SK-N-SH (cell line): ENCODE data around the gene MTUS2. TPM values are rescaled to one million over a fixed set of nuclear protein-coding genes. Genes with fewer than 3 reads are reported as not detected.

Experiments used
- CTCF ChIA-PET: fragments of 300-600, 350-600 bp; formaldehyde crosslinking; extraction: SDS; loops from one replicate; lab custom pipeline; 2021; lab: Yijun Ruan, JAX
- POLR2A ChIA-PET: fragments of 350-600 bp; sonication (Branson Sonifier 250); formaldehyde crosslinking; extraction: SDS; loops from one replicate; lab custom pipeline; 2020; ENCODE audit warnings: antibody characterized with exemption, inconsistent platforms; lab: Yijun Ruan, JAX
- DNase-seq: peaks from one replicate; pipeline ENCODE4 v3.0.0; 2012
- H2AFZ ChIP-seq: fragments of 200-600 bp; sonication (generic); 2 replicates; pipeline ENCODE4 v1.8.1; 2016; ENCODE audit warnings: antibody characterized with exemption, mild to moderate bottlenecking, low read depth
- H3F3A ChIP-seq: fragments of 200-600 bp; sonication (generic); replicated peaks from 2 replicates; pipeline ENCODE3; 2016; ENCODE audit warnings: antibody characterized with exemption, mild to moderate bottlenecking; ENCODE audit not compliant: insufficient read depth
- H3K27ac ChIP-seq, 2 experiments: fragments of 200-500 bp in 1 of 2; fragments of 200-600 bp in 1 of 2; sonication (Bioruptor generic) in 1 of 2; sonication (generic), shearing (Covaris generic) in 1 of 2; 2 replicates each; pipeline versions ENCODE4 v1.5.1 to v1.6.1; 2014 to 2016; ENCODE audit warnings: low read depth in 2 of 2, inconsistent platforms in 1 of 2, low read length in 1 of 2, mild to moderate bottlenecking in 1 of 2, mixed read lengths in 1 of 2
- H3K27me3 ChIP-seq: fragments of 200-600 bp; sonication (generic), shearing (Covaris generic); 2 replicates; pipeline ENCODE4 v1.6.1; 2016; ENCODE audit warnings: mixed run types; ENCODE audit not compliant: insufficient read depth
- H3K36me3 ChIP-seq, 2 experiments: fragments of 200-500 bp in 1 of 2; fragments of 200-600 bp in 1 of 2; sonication (Bioruptor generic) in 1 of 2; sonication (generic) in 1 of 2; replicated peaks in 1 of 2; 2 replicates each; pipeline versions ENCODE3 to v1.5.1; 2014 to 2016; ENCODE audit warnings: low read length in 1 of 2, mild to moderate bottlenecking in 1 of 2; ENCODE audit not compliant: insufficient read depth in 2 of 2, control insufficient read depth in 1 of 2
- H3K4me1 ChIP-seq, 2 experiments: fragments of 200-500 bp in 1 of 2; fragments of 200-600 bp in 1 of 2; sonication (Bioruptor generic) in 1 of 2; sonication (generic), shearing (Covaris generic) in 1 of 2; 2 replicates each; pipeline versions ENCODE4 v1.5.1 to v1.6.1; 2014 to 2016; ENCODE audit warnings: low read depth in 1 of 2, low read length in 1 of 2, mixed run types in 1 of 2; ENCODE audit not compliant: insufficient read depth in 2 of 2, control insufficient read depth in 1 of 2
- H3K4me2 ChIP-seq: fragments of 200-600 bp; sonication (generic), shearing (Covaris generic); 2 replicates; pipeline ENCODE4 v1.6.1; 2017; ENCODE audit warnings: mixed run types
- H3K4me3 ChIP-seq, 2 experiments: fragments of 200-500 bp in 1 of 2; fragments of 200-600 bp in 1 of 2; sonication (Bioruptor generic) in 1 of 2; sonication (generic), shearing (Covaris generic) in 1 of 2; 2 replicates each; pipeline versions ENCODE4 v1.5.1 to v1.8.1; 2014 to 2016; ENCODE audit warnings: low read depth in 2 of 2, inconsistent platforms in 1 of 2, low read length in 1 of 2, mild to moderate bottlenecking in 1 of 2, mixed read lengths in 1 of 2, moderate library complexity in 1 of 2
- H3K79me2 ChIP-seq: fragments of 200-600 bp; sonication (generic); 2 replicates; pipeline ENCODE4 v1.8.1; 2017; ENCODE audit warnings: mild to moderate bottlenecking; ENCODE audit not compliant: insufficient read depth
- H3K9ac ChIP-seq: fragments of 200-600 bp; sonication (generic); 2 replicates; pipeline ENCODE4 v1.6.1; 2017; ENCODE audit warnings: mixed run types
- H3K9me2 ChIP-seq: fragments of 200-600 bp; sonication (generic); 2 replicates; pipeline ENCODE4 v1.6.1; 2017; ENCODE audit warnings: mixed run types
- H3K9me3 ChIP-seq: fragments of 200-600 bp; sonication (generic); 2 replicates; pipeline ENCODE4 v1.6.1; 2017; ENCODE audit warnings: mixed run types, mild to moderate bottlenecking, moderate library complexity
- H4K20me1 ChIP-seq: fragments of 200-600 bp; sonication (generic); 2 replicates; pipeline ENCODE4 v1.6.1; 2017; ENCODE audit warnings: mild to moderate bottlenecking, mixed run types; ENCODE audit not compliant: insufficient read depth
- CHD2 ChIP-seq: fragments of 150-350 bp; IDR thresholded peaks from 2 replicates; pipeline ENCODE4 v1.6.1; 2018; ENCODE audit warnings: low read length; ENCODE audit not compliant: partially characterized antibody
- CTCF ChIP-seq: fragments of 200-600 bp; sonication (generic); IDR thresholded peaks from 2 replicates; pipeline ENCODE4 v1.6.1; 2017; ENCODE audit warnings: antibody characterized with exemption, mild to moderate bottlenecking, moderate library complexity
- EZH2phosphoT487 ChIP-seq: fragments of 200-600 bp; sonication (generic); IDR thresholded peaks from 2 replicates; pipeline ENCODE4 v1.6.1; 2017; ENCODE audit warnings: low read depth, mixed run types, mild to moderate bottlenecking, antibody characterized with exemption, moderate library complexity, borderline replicate concordance
- GATA2 ChIP-seq: sonication (generic); formaldehyde crosslinking; IDR thresholded peaks from 2 replicates; pipeline ENCODE4 v1.5.0; 2020; ENCODE audit warnings: mild to moderate bottlenecking, missing genetic modification reagents
- JUND ChIP-seq: IDR thresholded peaks from 2 replicates; pipeline ENCODE4 v1.4.0; 2012
- MXI1 ChIP-seq: IDR thresholded peaks from 2 replicates; pipeline ENCODE4 v1.6.1; 2012; ENCODE audit warnings: mild to moderate bottlenecking, low read depth, low read length, improper control_type of control experiment
- RCOR1 ChIP-seq: fragments of 150-350 bp; IDR thresholded peaks from 2 replicates; pipeline ENCODE4 v1.6.1; 2017; ENCODE audit warnings: antibody characterized with exemption, low read length
- RXRA ChIP-seq: IDR thresholded peaks from 2 replicates; pipeline ENCODE4 v1.4.0; 2012; ENCODE audit warnings: low read depth, mild to moderate bottlenecking, borderline replicate concordance
- SIN3A ChIP-seq: IDR thresholded peaks from 2 replicates; pipeline ENCODE4 v1.6.1; 2012; ENCODE audit warnings: low read depth, mild to moderate bottlenecking, low read length, moderate library complexity, borderline replicate concordance
- TCF12 ChIP-seq: IDR thresholded peaks from 2 replicates; pipeline ENCODE4 v1.4.0; 2012
- USF1 ChIP-seq: IDR thresholded peaks from 2 replicates; pipeline ENCODE4 v1.4.0; 2012; ENCODE audit warnings: low read depth, borderline replicate concordance
- ZBTB33 ChIP-seq: IDR thresholded peaks from 2 replicates; pipeline ENCODE4 v1.4.0; 2012; ENCODE audit warnings: low read depth, borderline replicate concordance
- WGBS: methylation state at CpG from one replicate; pipeline ENCODE4 v1.1.6; 2017; ENCODE audit warnings: low lambda C conversion rate; 5-methylcytosine and 5-hydroxymethylcytosine counted together
- polyA plus RNA-seq, 3 experiments: library from polyadenylated mRNA; depleted of rRNA; stranded (reverse); fragments of >200 nt; gene quantifications; 2 replicates each; pipeline ENCODE4 v1.2.3, GENCODE V29; 2012
- TF ChIP-seq, protein P1 (sequence below): fragments of 150-350 bp; IDR thresholded peaks from 2 replicates; pipeline ENCODE4 v1.6.1; 2016; ENCODE audit warnings: mild to moderate bottlenecking, low read depth, low read length

Gene MTUS2
- polyA plus RNA-seq, 1 of the 3 experiments (the other 2 are of a cell fraction) = 1.7 TPM

DNA sequence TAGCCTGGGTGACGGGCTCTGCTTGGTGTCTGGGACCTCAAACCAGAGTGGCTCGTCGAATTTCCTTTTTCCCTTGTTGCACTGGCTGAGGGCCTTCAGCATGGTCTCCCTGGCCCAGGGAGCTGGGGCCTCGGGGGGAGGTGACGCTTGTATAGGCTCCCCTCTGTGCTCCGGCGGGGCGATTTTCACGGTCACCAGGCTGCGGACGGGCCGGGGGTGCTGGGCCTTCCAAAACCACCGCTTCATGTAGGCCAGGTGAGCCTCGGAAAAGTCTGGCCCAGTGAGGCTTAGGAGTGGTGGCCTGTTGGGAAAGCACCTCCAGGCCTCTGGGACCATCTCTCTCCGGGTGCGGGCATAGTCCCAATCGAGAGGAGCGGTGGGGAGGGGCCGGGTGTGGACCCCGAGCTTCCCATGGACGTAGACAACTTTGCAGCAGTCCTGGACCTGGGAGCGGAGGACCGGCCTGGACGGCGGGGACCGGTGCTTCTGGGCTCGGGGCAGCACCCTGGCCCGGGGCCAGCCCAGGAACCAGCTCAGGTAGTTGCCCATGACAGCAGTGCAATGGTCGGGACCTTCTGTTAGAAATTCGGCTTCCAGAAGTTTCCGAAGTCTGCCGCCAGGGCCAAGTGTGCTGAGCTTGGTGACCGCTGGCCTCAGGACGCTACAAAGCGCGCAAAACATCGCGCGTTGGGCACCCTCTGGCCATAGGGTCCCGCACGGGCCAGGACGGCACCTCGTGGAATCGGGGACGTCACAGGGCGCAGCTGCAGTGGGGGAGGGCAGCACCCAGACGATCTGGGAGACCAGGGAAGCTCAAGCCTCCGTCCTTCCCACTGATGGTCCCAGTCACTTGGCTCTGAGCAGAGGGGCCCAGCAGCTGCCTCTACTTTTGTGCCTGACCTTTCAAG, 41.6 kb upstream of the MTUS2 start:
- Histone ChIP-seq H3F3A (no peaks in the 10 kb centered on the region), H3K79me2 (no peaks in the 10 kb centered on the region), H3K27ac (no peak overlapping the region), H3K36me3 (no peaks in the 10 kb centered on the region), H3K9me3 (no peaks in the 10 kb centered on the region), H3K9ac (no peak overlapping the region), H3K4me2 (no peak overlapping the region), H3K4me3 (no peak overlapping the region), H3K9me2 (no peaks in the 10 kb centered on the region), H3K27me3 (peaks cover 8% of the 10 kb centered on the region; the same call in 1 of the 2 replicates), H3K4me1 (no peaks in the 10 kb centered on the region), H2AFZ (no peak overlapping the region), H4K20me1 (no peaks in the 10 kb centered on the region)
- POLR2A ChIA-PET = no interaction called here
- TF ChIP-seq CHD2 (no peak), RXRA (no peak), RCOR1 (no peak), EZH2phosphoT487 (no peak), CTCF (no peak), GATA2 (CRISPR knock-in tag) (no peak), SIN3A (no peak), ZBTB33 (no peak), JUND (no peak), MXI1 (no peak), USF1 (no peak), TCF12 (no peak)
- TF ChIP-seq, protein P1, sequence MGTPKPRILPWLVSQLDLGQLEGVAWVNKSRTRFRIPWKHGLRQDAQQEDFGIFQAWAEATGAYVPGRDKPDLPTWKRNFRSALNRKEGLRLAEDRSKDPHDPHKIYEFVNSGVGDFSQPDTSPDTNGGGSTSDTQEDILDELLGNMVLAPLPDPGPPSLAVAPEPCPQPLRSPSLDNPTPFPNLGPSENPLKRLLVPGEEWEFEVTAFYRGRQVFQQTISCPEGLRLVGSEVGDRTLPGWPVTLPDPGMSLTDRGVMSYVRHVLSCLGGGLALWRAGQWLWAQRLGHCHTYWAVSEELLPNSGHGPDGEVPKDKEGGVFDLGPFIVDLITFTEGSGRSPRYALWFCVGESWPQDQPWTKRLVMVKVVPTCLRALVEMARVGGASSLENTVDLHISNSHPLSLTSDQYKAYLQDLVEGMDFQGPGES = no peak
- 10% methylated on average over 12 of the region's 48 CpGs for WGBS
- no peak for DNase-seq
- CTCF ChIA-PET = interaction anchor here (1.2 kb wide), 1 partner anchor 18 kb away, joined by 6 read pairs; no protein-coding TSS in a partner anchor
